Small intestine (tissue), 7 donors: Measurements from ENCODE around the gene CNKSR3. TPM values are rescaled to one million over a fixed set of nuclear protein-coding genes. Genes with fewer than 3 reads are reported as not detected.
A peak's percentile ranks its signal among the peaks of the same experiment; 100 is the strongest.

Source experiments
- DNase-seq, 2 donors: peaks; one replicate each; pipeline versions ENCODE4 v3.0.0 to v3.0.0-alpha.2; 2013
- FAIRE-seq: peaks from 2 replicates; lab custom pipeline; 2012; peaks lifted over from hg19 to GRCh38; lab: Jason Lieb, UNC
- H3K27ac ChIP-seq, 3 donors: one replicate each; pipeline ENCODE4 v1.5.1; 2013; ENCODE audit warnings: low read length in 2 of 3, mild to moderate bottlenecking in 2 of 3, control low read depth in 1 of 3, inconsistent platforms in 1 of 3, low read depth in 1 of 3, moderate library complexity in 1 of 3
- H3K27me3 ChIP-seq, 3 donors: one replicate each; pipeline ENCODE4 v1.6.1; 2013; ENCODE audit warnings: low read length in 3 of 3, inconsistent platforms in 1 of 3; ENCODE audit not compliant: control insufficient read depth in 3 of 3, insufficient read depth in 3 of 3
- H3K36me3 ChIP-seq, 3 donors: one replicate each; pipeline ENCODE4 v1.6.1; 2013; ENCODE audit warnings: low read length in 3 of 3, inconsistent platforms in 1 of 3, low read depth in 1 of 3, mild to moderate bottlenecking in 1 of 3, moderate library complexity in 1 of 3; ENCODE audit not compliant: control insufficient read depth in 3 of 3, insufficient read depth in 2 of 3
- H3K4me1 ChIP-seq, 3 donors: one replicate each; pipeline ENCODE4 v1.6.1; 2013; ENCODE audit warnings: low read length in 2 of 3, inconsistent platforms in 1 of 3, low read depth in 1 of 3, mild to moderate bottlenecking in 1 of 3, moderate library complexity in 1 of 3; ENCODE audit not compliant: control insufficient read depth in 3 of 3, insufficient read depth in 2 of 3
- H3K4me3 ChIP-seq, 3 donors: one replicate each; pipeline ENCODE4 v1.5.1; 2013; ENCODE audit warnings: low read length in 3 of 3, control low read depth in 1 of 3, inconsistent platforms in 1 of 3, low read depth in 1 of 3, mild to moderate bottlenecking in 1 of 3, moderate library complexity in 1 of 3
- H3K9me3 ChIP-seq, 2 donors: one replicate each; pipeline ENCODE4 v1.6.1; 2013; ENCODE audit warnings: low read depth in 1 of 2, low read length in 1 of 2; ENCODE audit not compliant: control insufficient read depth in 2 of 2, insufficient read depth in 1 of 2
- WGBS, 3 donors: extraction: QIAGEN DNeasy Blood & Tissue Kit; methylation state at CpG; one replicate each; pipeline ENCODE4 v1.1.7; 2013; 5-methylcytosine and 5-hydroxymethylcytosine counted together
- polyA plus RNA-seq, 4 donors: library from polyadenylated mRNA; stranded (reverse) in 3 of 4; unstranded in 1 of 4; fragments of 200-250 nt in 3 of 4; fragments of 120-200 nt in 1 of 4; gene quantifications; one replicate each; pipeline versions ENCODE4 v1.2.1 to v1.2.3, GENCODE V29; 2013
- donor health status: healthy with polysubstance abuse.
- donor health status: control.
- donor health status: control.
- donor health status: Bipolar disorder and iron deficiency.
- donor health status: healthy.

Gene CNKSR3
- polyA plus RNA-seq, 4 donors = 10.6 to 34.6 (median 11.6) TPM

DNA sequence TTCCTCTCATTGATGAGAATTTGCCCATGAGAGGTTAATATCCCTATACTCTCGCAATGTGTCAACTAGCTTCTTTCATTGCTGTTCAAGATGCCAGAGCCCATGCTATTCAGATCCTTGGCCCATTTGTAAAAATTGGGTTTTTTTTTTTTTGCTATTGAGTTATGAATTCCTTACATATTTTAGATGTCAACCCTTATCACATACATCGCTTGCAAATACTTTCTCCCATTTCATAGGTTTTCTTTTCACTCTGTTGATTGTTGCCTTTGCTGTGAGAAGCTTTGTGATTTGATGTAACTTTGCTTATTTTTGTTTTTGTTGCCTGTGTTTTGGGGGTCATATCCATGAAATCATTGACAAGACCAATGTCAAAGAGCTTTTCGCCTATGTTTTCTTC lies 121.7 kb downstream of the CNKSR3 start:
- FAIRE-seq (no peak), DNase-seq (no peak)
- Histone ChIP-seq H3K4me3 (no peak overlapping the region), H3K27me3 (no peaks in the 10 kb centered on the region), H3K36me3 (peaks cover 0 to 1% (median 0%) of the 10 kb centered on the region in 3 donors), H3K4me1 (peaks cover 0 to 5% (median 0%) of the 10 kb centered on the region in 3 donors), H3K27ac (no peak overlapping the region), H3K9me3 (no peaks in the 10 kb centered on the region)
- 91 to 99% (median 97%) methylated on average over 3 of the region's 3 CpGs for whole genome bisulfite sequencing, 3 donors

DNA sequence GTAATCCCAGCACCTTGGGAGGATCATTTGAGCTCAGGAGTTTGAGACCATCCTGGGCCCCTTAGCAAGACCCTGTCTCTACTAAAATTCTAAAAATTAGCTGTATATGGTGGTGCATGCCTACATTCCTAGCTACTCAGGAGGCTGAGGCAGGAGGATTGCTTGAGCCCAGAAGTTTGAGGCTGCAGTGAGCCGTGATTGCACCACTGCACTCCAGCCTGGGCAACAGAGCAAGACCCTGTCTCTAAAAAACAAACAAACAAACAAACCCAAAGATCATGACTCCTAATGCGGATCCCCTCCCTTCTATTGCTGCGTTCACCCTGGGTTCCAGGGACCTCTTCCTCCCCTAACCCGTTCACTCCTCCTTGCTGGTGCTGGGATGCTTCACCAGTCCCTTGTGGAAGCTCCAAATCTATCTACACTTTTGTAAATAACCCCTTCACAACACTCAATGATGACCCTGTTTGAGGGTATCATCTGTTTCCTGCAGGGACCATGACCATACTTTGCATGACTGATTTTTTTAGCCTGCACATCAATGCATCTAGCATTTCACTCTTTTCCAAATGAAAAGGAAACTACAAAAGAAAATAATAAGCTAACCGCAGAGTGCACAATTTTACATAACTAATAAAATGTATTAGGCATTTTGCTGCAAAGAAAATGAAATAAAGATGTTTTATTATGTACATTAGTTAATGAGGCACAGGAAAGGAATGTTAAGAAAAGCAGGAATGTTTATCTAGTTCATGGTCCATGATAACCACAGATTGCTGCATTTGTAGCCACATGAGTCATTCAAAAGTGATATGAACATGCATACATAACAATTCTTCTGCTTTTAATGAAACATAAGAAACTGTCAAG lies 123.4 kb downstream of the CNKSR3 start:
- H3K4me3 ChIP-seq = no peak overlapping the region
- H3K27me3 ChIP-seq = no peaks in the 10 kb centered on the region
- DNase-seq (peak; percentile 49 to 62), FAIRE-seq (peak; percentile 65)
- H3K27ac ChIP-seq = no peak overlapping the region
- H3K9me3 ChIP-seq = peaks cover 0 to 5% of the 10 kb centered on the region in 2 donors
- WGBS, 3 donors = 81 to 91% (median 87%) methylated on average over 5 of the region's 5 CpGs
- H3K4me1 ChIP-seq = peaks cover 0 to 5% (median 0%) of the 10 kb centered on the region in 3 donors
- H3K36me3 ChIP-seq = no peaks in the 10 kb centered on the region

- FAIRE-seq = no peak
- Histone ChIP-seq H3K27ac (no peak overlapping the region), H3K9me3 (peaks cover 0 to 5% of the 10 kb centered on the region in 2 donors), H3K27me3 (no peaks in the 10 kb centered on the region), H3K4me3 (no peak overlapping the region), H3K36me3 (no peaks in the 10 kb centered on the region), H3K4me1 (peaks cover 0 to 9% (median 0%) of the 10 kb centered on the region in 3 donors)
- no peak for DNase-seq
- WGBS, 3 donors = 42 to 61% (median 51%) methylated on average over 2 of the region's 2 CpGs
These were observed 126.3 kb downstream of the CNKSR3 start for GRCh38 chr6:154384191-154384590.

GRCh38 chr6:154383273-154383672 lies 127.2 kb downstream of the CNKSR3 start:
- Histone ChIP-seq H3K27me3 (no peaks in the 10 kb centered on the region), H3K9me3 (peaks cover 0 to 5% of the 10 kb centered on the region in 2 donors), H3K36me3 (no peaks in the 10 kb centered on the region), H3K27ac (no peak overlapping the region), H3K4me1 (peaks cover 0 to 9% (median 0%) of the 10 kb centered on the region in 3 donors), H3K4me3 (no peak overlapping the region)
- FAIRE-seq (no peak), DNase-seq (no peak)
- 88 to 94% (median 92%) methylated on average over 6 of the region's 6 CpGs for WGBS, 3 donors

DNA sequence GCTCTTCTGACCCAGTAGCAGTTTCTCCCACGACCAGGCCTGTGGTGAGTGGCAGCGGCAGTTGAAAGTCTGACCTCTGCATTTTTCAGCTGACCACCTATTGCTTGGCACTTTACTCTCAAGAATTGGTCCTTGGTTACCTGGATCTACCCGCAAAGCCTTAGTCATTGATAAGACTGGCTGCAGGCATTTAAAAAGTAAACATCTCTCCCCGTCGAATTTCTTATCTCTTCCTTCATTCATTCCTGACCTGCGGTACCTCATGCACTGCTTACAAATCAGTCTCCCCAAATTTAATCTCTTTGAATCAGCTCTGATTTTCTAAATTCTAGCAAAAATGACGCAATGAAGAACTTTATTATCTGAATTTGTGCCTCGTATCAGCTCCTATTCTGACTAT lies 127.7 kb downstream of the CNKSR3 start:
- Histone ChIP-seq H3K27ac (no peak overlapping the region), H3K36me3 (no peaks in the 10 kb centered on the region), H3K4me1 (peaks cover 0 to 9% (median 0%) of the 10 kb centered on the region in 3 donors), H3K27me3 (no peaks in the 10 kb centered on the region), H3K9me3 (peaks cover 0 to 5% of the 10 kb centered on the region in 2 donors), H3K4me3 (no peak overlapping the region)
- FAIRE-seq (no peak), DNase-seq (no peak)
- 56 to 72% (median 65%) methylated on average over 8 of the region's 8 CpGs for WGBS, 3 donors

GRCh38 chr6:154381548-154381947 lies 128.9 kb downstream of the CNKSR3 start:
- Histone ChIP-seq H3K27me3 (no peaks in the 10 kb centered on the region), H3K27ac (no peak overlapping the region), H3K36me3 (no peaks in the 10 kb centered on the region), H3K4me3 (no peak overlapping the region), H3K9me3 (peaks cover 0 to 5% of the 10 kb centered on the region in 2 donors), H3K4me1 (peaks cover 0 to 4% (median 0%) of the 10 kb centered on the region in 3 donors)
- no peak for DNase-seq
- no peak for FAIRE-seq
- 88 to 94% (median 90%) methylated on average over 4 of the region's 4 CpGs for WGBS, 3 donors

DNA sequence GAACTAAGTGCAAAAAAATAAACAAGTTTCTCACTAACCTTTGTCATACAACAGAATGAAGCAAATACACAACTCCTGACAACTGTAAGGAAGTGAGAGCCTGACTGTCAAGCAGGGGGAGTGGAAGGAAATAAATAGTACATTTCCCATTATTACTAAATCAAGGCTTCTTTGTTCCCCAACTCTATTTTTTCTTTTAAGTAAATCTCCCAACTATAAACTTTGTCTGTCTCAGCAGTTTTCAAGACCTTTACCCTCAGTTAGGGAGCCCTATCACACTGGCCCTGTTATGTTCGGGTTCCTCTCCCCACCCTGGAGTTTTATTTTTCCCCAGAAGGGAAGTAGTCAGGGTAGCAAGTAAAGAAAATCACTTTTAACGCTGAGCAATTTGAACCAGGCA lies 129.7 kb downstream of the CNKSR3 start:
- Histone ChIP-seq H3K36me3 (no peaks in the 10 kb centered on the region), H3K4me3 (no peak overlapping the region), H3K9me3 (peaks cover 0 to 5% of the 10 kb centered on the region in 2 donors), H3K27me3 (no peaks in the 10 kb centered on the region), H3K4me1 (peaks cover 0 to 4% (median 0%) of the 10 kb centered on the region in 3 donors), H3K27ac (peak overlapping the region in 1 of 3 donors; percentile 19)
- peak; percentile 11 to 31 for DNase-seq
- WGBS, 3 donors = 6 to 35% (median 6%) methylated on average over 2 of the region's 2 CpGs
- FAIRE-seq = no peak

- no peak for FAIRE-seq
- peaks cover 0 to 4% (median 0%) of the 10 kb centered on the region in 3 donors for H3K4me1 ChIP-seq
- H3K36me3 ChIP-seq = no peaks in the 10 kb centered on the region
- H3K4me3 ChIP-seq = no peak overlapping the region
- H3K27ac ChIP-seq = no peak overlapping the region
- peaks cover 0 to 5% of the 10 kb centered on the region in 2 donors for H3K9me3 ChIP-seq
- DNase-seq = no peak
- no peaks in the 10 kb centered on the region for H3K27me3 ChIP-seq
- 95 to 98% (median 96%) methylated on average over 3 of the region's 3 CpGs for WGBS, 3 donors
These were observed 130.9 kb downstream of the CNKSR3 start for GRCh38 chr6:154379585-154379984.
